Astrocyte (in vitro differentiated cells and primary cell): ENCODE results near the gene DISP3. TPM values are rescaled to one million over a fixed set of nuclear protein-coding genes. Genes with fewer than 3 reads are reported as not detected.

Source experiments
- DNase-seq: peaks from one replicate; pipeline ENCODE4 v3.0.0-alpha.2; 2010; ENCODE audit warnings: low read depth
- FAIRE-seq: peaks from 2 replicates; lab custom pipeline; 2011; peaks lifted over from hg19 to GRCh38; lab: Jason Lieb, UNC
- H2AFZ ChIP-seq: 2 replicates; pipeline ENCODE4 v1.6.0; 2012; ENCODE audit warnings: low read depth, low read length, inconsistent platforms
- H3K27ac ChIP-seq: 2 replicates; pipeline ENCODE4 v1.5.1; 2011; ENCODE audit warnings: low read depth, low read length, inconsistent platforms
- H3K27me3 ChIP-seq: 2 replicates; pipeline ENCODE4 v1.6.0; 2011; ENCODE audit warnings: low read length, inconsistent platforms; ENCODE audit not compliant: insufficient read depth
- H3K36me3 ChIP-seq: 2 replicates; pipeline ENCODE4 v1.5.1; 2011; ENCODE audit warnings: low read length, inconsistent platforms; ENCODE audit not compliant: insufficient read depth
- H3K4me1 ChIP-seq: 2 replicates; pipeline ENCODE4 v1.5.1; 2011; ENCODE audit warnings: low read length, inconsistent platforms; ENCODE audit not compliant: insufficient read depth
- H3K4me2 ChIP-seq: 2 replicates; pipeline ENCODE4 v1.6.0; 2012; ENCODE audit warnings: low read length, inconsistent platforms
- H3K4me3 ChIP-seq: 2 replicates; pipeline ENCODE4 v1.5.1; 2011; ENCODE audit warnings: low read depth, mild to moderate bottlenecking, low read length, inconsistent platforms; ENCODE audit not compliant: insufficient read depth
- H3K79me2 ChIP-seq: 2 replicates; pipeline ENCODE4 v1.6.0; 2012; ENCODE audit warnings: mild to moderate bottlenecking, low read length, inconsistent platforms; ENCODE audit not compliant: insufficient read depth
- H3K9ac ChIP-seq: 2 replicates; pipeline ENCODE4 v1.6.0; 2012; ENCODE audit warnings: mild to moderate bottlenecking, low read length, inconsistent platforms
- H3K9me3 ChIP-seq: 2 replicates; pipeline ENCODE4 v1.5.1; 2012; ENCODE audit warnings: low read depth, mild to moderate bottlenecking, low read length, inconsistent platforms; ENCODE audit not compliant: insufficient read depth
- H4K20me1 ChIP-seq: 2 replicates; pipeline ENCODE4 v1.6.0; 2012; ENCODE audit warnings: low read length, inconsistent platforms; ENCODE audit not compliant: insufficient read depth
- H3K27ac Mint-ChIP-seq: one replicate; pipeline ENCODE4 v1.8.0; 2021; ENCODE audit warnings: mild to moderate bottlenecking, mixed read lengths; ENCODE audit not compliant: unreplicated experiment
- H3K27me3 Mint-ChIP-seq: one replicate; pipeline ENCODE4 v1.8.0; 2021; ENCODE audit warnings: low read depth, mixed read lengths; ENCODE audit not compliant: unreplicated experiment
- H3K36me3 Mint-ChIP-seq: one replicate; pipeline ENCODE4 v1.8.0; 2021; ENCODE audit warnings: low read depth, mixed read lengths; ENCODE audit not compliant: unreplicated experiment
- H3K4me1 Mint-ChIP-seq: one replicate; pipeline ENCODE4 v1.8.0; 2021; ENCODE audit warnings: low read depth, mixed read lengths; ENCODE audit not compliant: unreplicated experiment
- H3K4me3 Mint-ChIP-seq: one replicate; pipeline ENCODE4 v1.8.0; 2021; ENCODE audit warnings: mild to moderate bottlenecking, moderate library complexity, mixed read lengths; ENCODE audit not compliant: unreplicated experiment
- H3K9me3 Mint-ChIP-seq: one replicate; pipeline ENCODE4 v1.8.0; 2021; ENCODE audit warnings: mild to moderate bottlenecking, mixed read lengths; ENCODE audit not compliant: unreplicated experiment
- CTCF ChIP-seq: IDR thresholded peaks from 2 replicates; pipeline ENCODE4 v1.5.1; 2011; ENCODE audit warnings: low read depth, mild to moderate bottlenecking, inconsistent platforms, low read length, moderate library complexity; ENCODE audit not compliant: insufficient read depth
- EZH2 ChIP-seq: IDR thresholded peaks from 2 replicates; pipeline ENCODE4 v1.6.1; 2012; ENCODE audit warnings: mild to moderate bottlenecking, low read length, inconsistent platforms; ENCODE audit not compliant: insufficient read depth
- total RNA-seq: library from RNA; stranded (reverse); gene quantifications from 2 replicates; pipeline ENCODE4 v1.2.1, GENCODE V29; 2021

The DISP3 gene
- total RNA-seq, 1 donor from 2014 or later, result 0.32 TPM

GRCh38 chr1:11541956-11542355, 63.0 kb downstream of the DISP3 start:
- FAIRE-seq (no peak), DNase-seq (no peak)
- no peaks in the 10 kb centered on the region for H3K36me3 ChIP-seq
- no peaks in the 10 kb centered on the region for H3K36me3 Mint-ChIP-seq
- H3K79me2 ChIP-seq, result no peaks in the 10 kb centered on the region
- H3K9me3 Mint-ChIP-seq, result no peaks in the 10 kb centered on the region
- no peaks in the 10 kb centered on the region for H3K4me1 Mint-ChIP-seq
- TF ChIP-seq CTCF, result no peak
- no peak for TF ChIP-seq EZH2
- H3K27me3 ChIP-seq, result peaks cover 8% of the 10 kb centered on the region
- no peak overlapping the region for H3K27ac ChIP-seq
- no peaks in the 10 kb centered on the region for H3K4me1 ChIP-seq
- H4K20me1 ChIP-seq, result no peaks in the 10 kb centered on the region
- H3K4me3 ChIP-seq, result no peak overlapping the region
- H3K9me3 ChIP-seq, result no peaks in the 10 kb centered on the region
- H3K27ac Mint-ChIP-seq, result no peak overlapping the region
- no peak overlapping the region for H3K4me3 Mint-ChIP-seq
- H2AFZ ChIP-seq, result no peak overlapping the region
- H3K4me2 ChIP-seq, result no peak overlapping the region
- H3K9ac ChIP-seq, result no peak overlapping the region
- peaks cover 74% of the 10 kb centered on the region for H3K27me3 Mint-ChIP-seq

DNA sequence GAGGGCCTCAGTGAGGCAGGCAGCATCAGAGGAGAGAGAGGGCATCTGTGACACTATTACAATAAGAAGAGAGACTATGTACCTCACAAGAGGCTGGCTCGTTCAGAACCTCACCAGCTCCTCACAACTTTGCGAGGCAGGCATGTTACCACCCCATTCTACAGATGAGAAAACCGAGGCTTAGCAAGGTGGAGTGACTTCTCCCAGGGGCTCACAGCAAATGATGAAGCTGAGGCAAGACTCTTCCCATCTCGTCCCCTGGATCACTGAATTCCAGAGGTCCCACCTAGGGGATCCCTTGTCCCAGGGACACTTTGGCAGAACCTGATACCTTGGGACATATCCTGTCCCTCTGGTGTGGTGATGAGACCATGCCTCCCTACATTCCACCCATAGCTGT, 64.4 kb downstream of the DISP3 start:
- peaks cover 75% of the 10 kb centered on the region for H3K27me3 Mint-ChIP-seq
- no peak for FAIRE-seq

More for the DNA sequence above, 64.4 kb downstream of the DISP3 start:
- H4K20me1 ChIP-seq, result no peaks in the 10 kb centered on the region
- no peak overlapping the region for H3K9ac ChIP-seq
- H3K4me2 ChIP-seq, result no peak overlapping the region
- H3K27me3 ChIP-seq, result peaks cover 8% of the 10 kb centered on the region
- no peak overlapping the region for H3K27ac ChIP-seq
- no peaks in the 10 kb centered on the region for H3K36me3 ChIP-seq
- no peak overlapping the region for H2AFZ ChIP-seq
- no peaks in the 10 kb centered on the region for H3K79me2 ChIP-seq
- Mint-ChIP-seq H3K4me1 (no peaks in the 10 kb centered on the region), H3K4me3 (no peak overlapping the region), H3K27ac (no peak overlapping the region), H3K9me3 (no peaks in the 10 kb centered on the region), H3K36me3 (peaks cover 2% of the 10 kb centered on the region)
- H3K4me3 ChIP-seq, result no peak overlapping the region
- H3K4me1 ChIP-seq, result no peaks in the 10 kb centered on the region
- no peak for DNase-seq
- TF ChIP-seq EZH2 (no peak), CTCF (no peak)
- H3K9me3 ChIP-seq, result no peaks in the 10 kb centered on the region
